DND-41 (cell line): ENCODE results near the gene HUS1B.
A peak's percentile ranks its signal among the peaks of the same experiment; 100 is the strongest.

ENCODE experiments used
- ATAC-seq: fragments of 200-7000 bp; cut with Tn5 transposase; 3 replicates; pipeline ENCODE4 v1.9.1; 2021; ENCODE audit warnings: low read depth; ENCODE audit not compliant: insufficient read depth
- DNase-seq: peaks from one replicate; pipeline ENCODE4 v3.0.0-alpha.2; 2020
- H2AFZ ChIP-seq: 2 replicates; pipeline ENCODE4 v1.6.0; 2012; ENCODE audit warnings: low read depth, low read length
- H3K27ac ChIP-seq: 2 replicates; pipeline ENCODE4 v1.5.1; 2012; ENCODE audit warnings: low read length, inconsistent platforms
- H3K27me3 ChIP-seq: fragments of 200-600 bp; sonication (generic); 2 replicates; pipeline ENCODE4 v1.6.0; 2012; ENCODE audit warnings: low read length, mild to moderate bottlenecking, inconsistent platforms; ENCODE audit not compliant: insufficient read depth, poor library complexity
- H3K36me3 ChIP-seq: 2 replicates; pipeline ENCODE4 v1.5.1; 2012; ENCODE audit warnings: low read length, inconsistent platforms; ENCODE audit not compliant: insufficient read depth
- H3K4me1 ChIP-seq: 2 replicates; pipeline ENCODE4 v1.5.1; 2012; ENCODE audit warnings: mild to moderate bottlenecking, low read length; ENCODE audit not compliant: insufficient read depth
- H3K4me2 ChIP-seq: 2 replicates; pipeline ENCODE4 v1.6.0; 2012; ENCODE audit warnings: mild to moderate bottlenecking, moderate library complexity, low read length, inconsistent platforms; ENCODE audit not compliant: insufficient read depth
- H3K4me3 ChIP-seq, 2 experiments: fragments of 200-600 bp in 1 of 2; shearing (Covaris generic) in 1 of 2; 2 replicates each; pipeline ENCODE4 v1.5.1; 2012 to 2016; ENCODE audit warnings: inconsistent platforms in 2 of 2, low read length in 2 of 2, mild to moderate bottlenecking in 2 of 2, low read depth in 1 of 2, moderate library complexity in 1 of 2
- H3K79me2 ChIP-seq: 2 replicates; pipeline ENCODE4 v1.6.0; 2012; ENCODE audit warnings: low read length, inconsistent platforms; ENCODE audit not compliant: insufficient read depth
- H3K9ac ChIP-seq: 2 replicates; pipeline ENCODE4 v1.6.0; 2012; ENCODE audit warnings: low read depth, mild to moderate bottlenecking, inconsistent platforms, low read length, moderate library complexity
- H3K9me3 ChIP-seq: 2 replicates; pipeline ENCODE4 v1.5.1; 2012; ENCODE audit warnings: low read length, moderate library complexity, mild to moderate bottlenecking, inconsistent platforms; ENCODE audit not compliant: insufficient read depth, severe bottlenecking
- H4K20me1 ChIP-seq: 2 replicates; pipeline ENCODE4 v1.6.0; 2012; ENCODE audit warnings: low read length; ENCODE audit not compliant: insufficient read depth
- CTCF ChIP-seq: IDR thresholded peaks from 2 replicates; pipeline ENCODE4 v1.5.1; 2012; ENCODE audit warnings: borderline replicate concordance, low read length, moderate library complexity, mild to moderate bottlenecking; ENCODE audit not compliant: poor library complexity, severe bottlenecking; ENCODE audit errors: extremely low read depth
- EZH2 ChIP-seq: IDR thresholded peaks from 3 replicates; pipeline ENCODE4 v1.6.1; 2012; ENCODE audit warnings: borderline replicate concordance, low read depth, mild to moderate bottlenecking, moderate library complexity, low read length, inconsistent platforms; ENCODE audit not compliant: severe bottlenecking

The HUS1B gene

GRCh38 chr6:686497-686896 lies 29.6 kb upstream of the HUS1B start:
- peak; percentile 8 for TF ChIP-seq CTCF
- TF ChIP-seq EZH2, result no peak
- Histone ChIP-seq H3K36me3 (peaks cover 21% of the 10 kb centered on the region), H4K20me1 (peaks cover 36% of the 10 kb centered on the region), H3K27ac (no peak overlapping the region), H3K27me3 (no peaks in the 10 kb centered on the region), H2AFZ (no peak overlapping the region), H3K9me3 (no peaks in the 10 kb centered on the region), H3K9ac (no peak overlapping the region), H3K4me3 (no peak overlapping the region), H3K79me2 (peaks cover 81% of the 10 kb centered on the region), H3K4me2 (no peak overlapping the region), H3K4me1 (peaks cover 28% of the 10 kb centered on the region)
- DNase-seq (no peak), ATAC-seq (no peak)

DNA sequence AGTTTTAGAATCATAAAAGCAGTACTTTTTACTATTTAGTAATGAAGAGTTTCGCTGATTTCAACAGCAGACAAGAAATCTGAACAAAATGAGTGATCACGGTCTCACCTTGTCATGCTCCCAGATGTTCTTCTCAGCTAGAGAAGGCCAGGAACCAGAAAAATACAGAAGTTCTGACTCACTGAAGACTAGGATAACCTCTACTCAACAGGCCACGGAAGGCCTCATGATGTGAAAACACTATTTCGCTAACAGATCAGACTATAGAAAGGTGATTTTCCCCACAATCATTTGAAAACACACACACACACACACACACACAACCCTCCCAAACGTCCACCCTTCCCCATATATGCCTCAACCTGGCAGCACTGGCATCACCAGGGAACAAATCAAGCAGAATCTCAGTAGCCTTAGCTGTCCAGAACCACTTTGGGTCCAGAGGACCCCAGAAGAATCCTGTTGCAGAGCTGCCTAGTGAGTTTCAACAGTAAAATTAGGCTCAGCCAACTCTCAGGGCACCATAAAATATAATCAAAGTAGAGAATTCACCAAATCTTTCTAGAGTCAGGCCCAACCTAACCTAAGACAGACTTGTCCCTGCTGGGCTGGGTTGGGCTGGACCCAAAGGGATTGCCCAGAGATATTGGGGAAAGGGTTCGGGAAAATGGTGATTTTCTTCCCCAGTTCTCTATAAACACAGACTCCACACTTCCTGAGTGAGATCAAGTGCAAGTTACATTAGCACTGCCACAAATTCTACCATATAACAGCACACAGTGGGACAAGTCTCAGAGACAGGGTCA lies 28.1 kb upstream of the HUS1B start:
- H3K79me2 ChIP-seq, result peaks cover 77% of the 10 kb centered on the region
- H4K20me1 ChIP-seq, result peaks cover 38% of the 10 kb centered on the region
- H3K36me3 ChIP-seq, result peaks cover 17% of the 10 kb centered on the region
- no peaks in the 10 kb centered on the region for H3K27me3 ChIP-seq
- ATAC-seq (no peak), DNase-seq (no peak)
- H3K4me2 ChIP-seq, result no peak overlapping the region
- no peak overlapping the region for H3K4me3 ChIP-seq
- no peaks in the 10 kb centered on the region for H3K9me3 ChIP-seq
- H2AFZ ChIP-seq, result no peak overlapping the region
- H3K9ac ChIP-seq, result no peak overlapping the region
- no peak for TF ChIP-seq EZH2
- TF ChIP-seq CTCF, result no peak
- H3K27ac ChIP-seq, result no peak overlapping the region
- peaks cover 15% of the 10 kb centered on the region for H3K4me1 ChIP-seq

DNA sequence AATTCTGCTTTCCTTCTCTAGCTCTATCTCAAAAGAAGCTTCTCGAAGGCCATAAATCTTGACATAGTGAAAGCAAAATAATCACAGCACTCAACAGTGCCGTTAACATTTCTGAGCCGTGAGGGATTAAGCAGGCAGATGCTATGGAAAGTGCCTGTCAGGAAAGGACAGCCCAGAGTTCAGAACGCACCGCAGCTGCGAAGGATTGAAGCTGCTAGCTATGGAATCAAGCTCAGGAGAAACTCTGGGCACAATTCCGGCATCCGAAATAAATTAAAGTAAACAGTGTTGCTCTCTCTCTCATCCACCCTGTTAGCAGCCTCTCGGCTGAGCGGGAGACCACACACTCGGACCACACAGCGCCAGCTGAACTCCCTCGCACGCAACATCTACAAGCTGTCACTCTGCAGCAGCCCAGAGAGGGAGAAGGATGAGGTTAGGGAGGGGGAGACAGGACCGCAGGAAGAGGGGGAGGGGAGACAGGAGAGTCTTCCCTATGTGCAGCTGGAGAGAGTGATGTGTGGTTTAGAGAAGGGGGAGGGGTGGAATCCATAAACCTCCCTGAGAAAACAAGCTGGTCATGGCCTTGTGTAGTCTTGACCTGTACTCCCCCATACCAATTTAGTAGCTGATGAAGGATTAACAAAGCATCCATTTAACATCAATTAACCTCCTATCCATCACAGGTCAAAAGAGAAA lies 27.0 kb upstream of the HUS1B start:
- Histone ChIP-seq H3K4me2 (peak overlapping the region; percentile 37; the same call in 1 of the 2 replicates), H3K9ac (no peak overlapping the region), H2AFZ (no peak overlapping the region), H3K36me3 (peaks cover 9% of the 10 kb centered on the region; the same call in 1 of the 2 replicates), H3K27ac (no peak overlapping the region), H4K20me1 (peaks cover 40% of the 10 kb centered on the region), H3K79me2 (peaks cover 72% of the 10 kb centered on the region), H3K9me3 (no peaks in the 10 kb centered on the region), H3K27me3 (no peaks in the 10 kb centered on the region), H3K4me1 (peaks cover 14% of the 10 kb centered on the region), H3K4me3 (no peak overlapping the region)
- peak; percentile 91 for ATAC-seq
- DNase-seq, result peak; percentile 60
- TF ChIP-seq EZH2 (no peak), CTCF (no peak)
